GM20000 (cell line): ENCODE results near the gene CFAP43.
A peak's percentile ranks its signal among the peaks of the same experiment; 100 is the strongest.

ENCODE experiments used
- DNase-seq: peaks from one replicate; pipeline ENCODE4 v3.0.0; 2012; ENCODE audit warnings: low spot score
- CTCF ChIP-seq: IDR thresholded peaks from 2 replicates; pipeline ENCODE4 v1.5.1; 2012; ENCODE audit warnings: mild to moderate bottlenecking, control low read depth; ENCODE audit errors: extremely low read depth, missing control alignments

CFAP43 gene

GRCh38 chr10:104218751-104219150 lies 13.4 kb downstream of the CFAP43 start:
- no peak for DNase-seq
- TF ChIP-seq CTCF: no peak

GRCh38 chr10:104216631-104217030 lies 15.5 kb downstream of the CFAP43 start:
- DNase-seq: no peak
- no peak for TF ChIP-seq CTCF

GRCh38 chr10:104209575-104210198 lies 22.5 kb downstream of the CFAP43 start:
- DNase-seq: peak; percentile 36
- peak; percentile 10 for TF ChIP-seq CTCF

GRCh38 chr10:104208730-104209129 lies 23.4 kb downstream of the CFAP43 start:
- no peak for DNase-seq

GRCh38 chr10:104202231-104202630 lies 29.9 kb downstream of the CFAP43 start:
- no peak for TF ChIP-seq CTCF
- DNase-seq: no peak

More at GRCh38 chr10:104208730-104209129, 23.4 kb downstream of the CFAP43 start:
- no peak for TF ChIP-seq CTCF

- no peak for DNase-seq
- TF ChIP-seq CTCF: no peak
Measured at GRCh38 chr10:104201636-104202035, 30.5 kb downstream of the CFAP43 start.

- TF ChIP-seq CTCF: no peak
- no peak for DNase-seq
Measured at GRCh38 chr10:104199567-104199966, 32.6 kb downstream of the CFAP43 start.
